ENCODE results near the gene CBFA2T3.

Gene CBFA2T3

DNA sequence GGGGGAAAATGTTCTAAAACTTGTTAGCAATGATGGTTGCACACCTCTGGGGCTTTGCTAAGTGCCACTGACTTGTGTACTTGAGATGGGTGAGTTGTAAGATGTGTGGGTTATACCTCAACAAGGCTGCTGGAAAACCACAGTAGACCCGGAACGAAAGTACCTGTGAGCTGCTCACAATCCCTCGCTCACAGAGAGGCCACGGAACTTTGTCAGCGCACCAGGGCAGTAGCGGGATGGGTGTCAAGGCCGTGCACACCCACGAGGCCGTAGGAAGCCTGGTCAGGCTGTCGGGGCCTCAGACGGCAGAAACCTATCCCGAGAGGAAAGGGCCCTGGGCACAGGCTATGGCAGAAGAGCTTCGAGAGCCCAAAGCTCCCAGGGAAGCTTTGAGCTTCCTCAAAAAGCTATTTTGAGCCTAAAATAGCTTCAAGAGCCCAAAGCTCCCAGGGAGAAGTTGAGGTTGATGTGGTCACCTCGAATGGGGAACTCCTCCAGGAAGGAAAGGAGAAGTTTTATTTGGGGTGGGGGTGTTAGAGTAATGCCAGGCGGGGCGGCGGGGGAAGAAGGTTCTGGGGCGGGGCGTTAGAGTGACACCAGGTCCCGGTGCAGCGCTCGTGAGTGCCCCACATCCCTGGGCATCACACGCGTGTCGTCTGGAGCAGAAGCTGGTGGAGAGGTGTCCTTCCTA, 19.0 kb downstream of the CBFA2T3 start:
- peak in 1 of 5 donors; percentile 41 for DNase-seq

DNA sequence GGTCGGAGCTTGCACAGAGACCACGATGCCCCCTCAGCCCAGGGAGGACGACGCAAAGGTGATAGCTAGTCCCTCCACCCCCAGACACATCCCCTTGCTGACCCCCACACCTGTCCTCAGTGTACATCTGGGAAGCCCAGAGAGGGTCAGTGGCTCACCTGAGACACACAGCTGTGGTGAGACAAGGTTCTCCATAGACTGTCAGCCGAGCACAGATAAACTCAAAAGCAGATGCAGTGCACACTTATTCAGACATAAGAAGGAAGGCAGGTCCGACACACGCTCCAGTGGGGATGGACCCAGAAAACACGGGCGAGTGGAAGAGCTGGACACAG, 19.6 kb downstream of the CBFA2T3 start:
- no peak for DNase-seq

DNA sequence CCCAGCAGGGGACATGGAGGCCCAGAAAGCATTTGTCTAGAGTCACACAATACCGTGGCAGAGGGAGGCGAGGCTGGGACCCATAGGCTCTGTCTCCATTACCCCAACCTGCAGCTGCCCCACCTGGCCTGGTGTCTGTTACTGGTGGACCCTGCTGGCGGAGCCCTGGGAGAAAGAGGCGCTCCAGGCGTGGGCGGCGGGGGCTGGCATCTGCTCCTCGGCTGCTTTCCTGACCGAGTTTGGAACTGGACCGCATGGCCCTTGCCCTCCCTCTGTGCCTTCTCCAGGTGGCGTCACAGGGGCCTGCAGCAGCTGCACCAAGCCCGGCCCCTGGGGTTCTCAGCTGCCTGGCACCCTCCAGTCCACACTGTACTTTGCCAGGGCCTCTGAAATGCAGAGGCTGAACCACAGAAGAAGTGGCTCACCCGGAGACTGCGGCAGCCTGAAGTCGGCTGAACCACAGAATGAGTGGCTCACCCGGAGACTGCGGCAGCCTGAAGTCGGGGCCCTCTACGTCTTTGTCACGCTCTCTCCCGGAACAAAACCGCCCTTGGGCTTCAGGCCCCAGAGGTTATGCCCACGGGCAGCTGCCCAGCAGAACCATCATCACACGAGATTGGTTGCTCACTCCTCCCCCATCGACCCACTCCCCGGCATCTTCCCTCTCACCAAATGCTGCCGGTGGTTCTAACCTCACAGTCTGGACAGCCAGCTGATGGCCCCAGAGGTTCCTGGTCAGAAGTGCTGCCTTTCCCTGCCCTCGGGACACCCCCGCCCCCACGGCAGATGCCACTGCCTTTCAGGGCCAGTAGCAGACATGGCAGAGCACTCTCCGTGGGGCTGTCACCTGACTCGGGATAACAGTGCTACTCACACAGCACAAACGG, 20.2 kb downstream of the CBFA2T3 start:
- no peak for DNase-seq

DNA sequence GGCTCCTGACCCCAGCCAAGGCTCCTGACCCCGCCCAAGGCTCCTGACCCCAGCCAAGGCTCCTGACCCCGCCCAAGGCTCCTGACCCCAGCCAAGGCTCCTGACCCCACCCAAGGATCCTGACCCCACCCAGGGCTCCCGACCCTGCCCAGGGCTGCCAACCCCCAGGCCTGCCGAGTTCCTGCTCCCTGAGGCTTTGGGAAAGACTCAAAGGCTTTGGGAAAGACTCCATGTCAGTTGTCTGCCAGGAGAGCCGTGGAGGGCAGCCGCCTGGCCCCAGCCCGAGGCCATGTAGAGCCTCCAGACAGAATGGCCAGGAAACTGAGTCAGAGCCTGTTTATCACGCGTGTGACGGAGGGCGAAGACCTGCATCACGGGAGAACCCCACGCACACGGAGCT, 21.1 kb downstream of the CBFA2T3 start:
- DNase-seq: no peak

DNA sequence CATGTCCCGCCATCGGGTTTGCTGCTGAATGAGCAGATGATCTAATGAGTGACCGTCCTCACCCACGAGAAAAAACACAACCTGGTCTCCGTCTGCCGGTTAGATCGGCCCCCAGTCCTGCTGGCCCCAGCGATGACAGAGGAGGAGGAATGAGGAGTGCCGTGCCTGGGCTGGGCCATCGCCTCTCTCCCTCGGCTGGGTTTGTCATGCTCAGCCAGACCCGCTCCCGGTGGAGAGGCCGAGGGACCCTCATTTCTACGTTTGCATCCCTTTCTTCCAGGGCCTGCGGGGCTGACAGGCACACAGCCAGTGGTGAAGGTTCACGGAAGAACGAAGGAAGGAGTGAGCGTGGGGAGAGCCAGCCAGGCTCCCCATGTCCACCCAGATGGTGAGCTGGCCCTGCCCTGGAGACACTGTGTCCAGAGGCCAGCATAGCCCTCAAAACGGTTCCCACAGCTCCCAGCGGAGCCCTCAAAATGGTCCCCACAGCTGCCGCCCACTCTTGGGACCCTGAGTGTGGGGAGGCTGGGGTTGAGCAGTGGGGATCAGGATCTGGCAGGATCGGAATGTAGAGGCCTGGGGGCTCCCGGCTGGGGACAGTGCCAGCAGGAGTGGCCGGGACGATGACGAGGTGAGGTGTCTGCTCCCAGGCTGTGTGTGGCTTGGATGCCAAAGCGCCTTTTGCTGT, 23.9 kb downstream of the CBFA2T3 start:
- no peak for DNase-seq

DNA sequence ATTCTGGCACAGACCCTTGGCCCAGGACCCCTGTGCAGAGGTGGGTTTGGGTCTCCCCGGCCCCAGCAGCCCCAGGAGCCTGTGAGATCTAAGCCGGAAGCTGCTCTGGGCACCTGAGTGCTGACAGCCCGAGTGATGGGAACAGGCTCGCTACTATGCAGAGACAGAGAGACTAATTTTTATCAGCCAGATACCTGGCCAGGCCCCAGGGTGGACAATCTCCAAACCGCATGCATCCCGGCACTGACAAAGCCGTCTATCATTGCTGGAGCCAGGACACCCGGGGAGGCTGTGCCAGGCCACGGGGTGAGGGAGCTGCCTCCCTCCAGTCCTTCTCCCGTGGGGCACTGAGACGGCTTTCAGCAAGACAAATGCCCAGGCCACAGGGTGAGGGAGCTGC, 25.0 kb downstream of the CBFA2T3 start:
- no peak for DNase-seq

DNA sequence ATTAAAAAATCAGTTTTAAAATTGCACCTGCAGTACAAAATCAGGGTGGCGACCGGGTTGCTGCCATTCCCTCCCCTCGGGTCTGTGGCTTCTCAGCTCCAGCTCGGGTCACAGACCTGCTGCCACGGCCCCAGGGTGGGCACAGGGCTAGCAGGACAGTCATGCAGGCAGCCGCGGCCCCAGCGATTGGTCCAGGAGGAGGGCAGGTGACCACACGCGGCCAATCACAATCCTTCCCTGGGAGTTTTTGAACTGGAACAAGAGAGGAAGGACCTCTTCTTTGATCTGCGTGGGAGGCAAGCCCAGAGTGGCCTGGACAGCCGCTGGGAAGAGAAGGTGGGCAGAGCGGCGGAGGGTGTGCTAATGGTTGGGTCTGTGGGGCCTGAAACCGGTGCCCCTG, 25.5 kb downstream of the CBFA2T3 start:
- DNase-seq: no peak

DNA sequence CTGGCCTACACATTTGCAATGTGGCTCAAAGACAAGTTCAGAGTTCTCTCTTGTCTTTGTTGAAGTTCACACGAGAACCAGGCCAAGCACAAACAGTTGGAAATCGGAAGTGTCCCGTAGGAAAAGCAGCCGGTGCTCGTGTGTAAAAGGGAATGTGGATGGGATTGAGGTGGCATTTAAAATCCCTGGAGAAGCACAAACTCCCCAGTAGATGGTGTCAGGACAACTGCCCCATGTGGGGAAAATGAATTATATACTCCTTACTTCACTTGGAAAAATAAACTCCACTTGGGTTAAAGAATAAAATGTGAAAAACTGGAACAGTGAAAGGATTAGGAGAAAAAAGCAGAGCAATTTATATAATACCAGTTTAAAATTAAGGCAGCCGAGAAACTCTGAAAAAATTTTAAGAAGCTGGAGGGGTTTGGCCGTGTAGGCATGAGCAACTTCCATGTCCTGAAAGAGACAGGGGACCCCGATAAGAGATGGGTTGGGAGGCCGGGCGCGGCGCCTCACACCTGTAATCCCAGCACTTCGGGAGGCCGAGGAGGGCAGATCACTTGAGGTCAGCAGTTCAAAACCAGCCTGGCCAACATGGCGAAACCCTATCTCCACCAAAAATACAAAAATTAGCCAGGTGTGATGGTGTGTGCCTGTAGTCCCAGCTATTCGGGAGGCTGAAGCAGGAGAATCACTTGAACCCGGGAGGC, 28.1 kb downstream of the CBFA2T3 start:
- DNase-seq: no peak

DNA sequence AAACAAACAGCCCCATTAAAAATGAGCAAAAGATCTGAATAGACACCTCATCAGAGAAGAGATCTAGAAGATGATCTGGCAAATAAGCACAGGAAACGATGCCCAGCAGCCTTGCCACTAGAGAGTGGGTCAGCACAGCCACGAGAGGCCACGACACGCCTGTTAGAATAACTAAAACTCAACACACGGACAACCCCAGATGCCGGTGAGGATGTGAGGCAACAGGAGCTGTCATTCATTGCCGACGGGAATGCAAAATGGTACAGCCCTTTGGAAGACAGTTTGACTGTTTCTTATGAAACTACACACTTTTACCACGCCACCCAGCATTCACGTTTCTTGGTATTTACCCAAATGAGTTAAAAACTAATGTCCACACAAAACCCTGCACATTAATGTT, 31.5 kb downstream of the CBFA2T3 start:
- no peak for DNase-seq

DNA sequence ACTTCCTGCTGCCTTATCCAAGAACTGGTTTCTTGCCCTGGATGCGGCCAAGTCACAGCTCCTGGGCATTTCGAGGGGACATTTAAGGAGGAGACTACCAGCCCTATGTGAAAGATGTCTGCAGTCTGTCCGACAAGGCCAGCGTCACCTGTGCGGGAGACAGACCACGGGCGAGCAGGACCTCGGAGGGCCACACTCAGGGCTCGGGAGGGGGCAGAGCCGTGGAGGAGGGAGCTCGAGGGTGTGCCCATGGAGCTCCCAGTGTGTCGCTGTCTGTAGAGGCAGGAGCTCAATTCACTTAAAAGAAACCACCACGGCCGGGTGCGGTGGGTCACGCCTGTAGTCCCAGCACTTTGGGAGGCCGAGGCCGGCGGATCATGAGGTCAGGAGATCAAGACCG, 33.3 kb downstream of the CBFA2T3 start:
- no peak for DNase-seq

DNA sequence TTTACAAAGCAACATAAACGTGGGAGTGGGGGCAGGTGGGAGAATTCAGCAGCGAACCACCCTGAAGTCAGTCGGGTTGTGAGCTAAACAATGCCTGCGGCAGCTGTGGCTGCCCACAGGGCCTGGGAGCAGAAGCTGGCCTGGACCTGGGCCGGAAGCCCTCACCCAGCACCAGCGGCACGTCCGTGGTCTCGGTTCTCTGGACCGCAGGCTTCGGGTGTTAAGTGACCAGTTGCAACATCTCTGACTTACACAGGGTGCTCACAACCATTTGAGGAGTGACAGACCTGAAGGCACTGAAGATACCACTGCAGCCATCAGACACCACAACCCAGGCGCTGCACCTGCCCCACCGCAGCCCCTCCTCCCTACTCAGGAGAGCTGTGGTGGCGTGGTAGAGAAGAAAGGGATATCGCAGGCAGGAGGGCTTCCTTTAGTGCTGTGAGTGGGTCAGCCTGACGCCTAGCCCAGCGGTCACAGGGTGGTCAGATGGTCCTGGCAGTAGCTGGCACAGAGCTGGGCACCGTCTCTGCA, 33.8 kb downstream of the CBFA2T3 start:
- no peak for DNase-seq

DNA sequence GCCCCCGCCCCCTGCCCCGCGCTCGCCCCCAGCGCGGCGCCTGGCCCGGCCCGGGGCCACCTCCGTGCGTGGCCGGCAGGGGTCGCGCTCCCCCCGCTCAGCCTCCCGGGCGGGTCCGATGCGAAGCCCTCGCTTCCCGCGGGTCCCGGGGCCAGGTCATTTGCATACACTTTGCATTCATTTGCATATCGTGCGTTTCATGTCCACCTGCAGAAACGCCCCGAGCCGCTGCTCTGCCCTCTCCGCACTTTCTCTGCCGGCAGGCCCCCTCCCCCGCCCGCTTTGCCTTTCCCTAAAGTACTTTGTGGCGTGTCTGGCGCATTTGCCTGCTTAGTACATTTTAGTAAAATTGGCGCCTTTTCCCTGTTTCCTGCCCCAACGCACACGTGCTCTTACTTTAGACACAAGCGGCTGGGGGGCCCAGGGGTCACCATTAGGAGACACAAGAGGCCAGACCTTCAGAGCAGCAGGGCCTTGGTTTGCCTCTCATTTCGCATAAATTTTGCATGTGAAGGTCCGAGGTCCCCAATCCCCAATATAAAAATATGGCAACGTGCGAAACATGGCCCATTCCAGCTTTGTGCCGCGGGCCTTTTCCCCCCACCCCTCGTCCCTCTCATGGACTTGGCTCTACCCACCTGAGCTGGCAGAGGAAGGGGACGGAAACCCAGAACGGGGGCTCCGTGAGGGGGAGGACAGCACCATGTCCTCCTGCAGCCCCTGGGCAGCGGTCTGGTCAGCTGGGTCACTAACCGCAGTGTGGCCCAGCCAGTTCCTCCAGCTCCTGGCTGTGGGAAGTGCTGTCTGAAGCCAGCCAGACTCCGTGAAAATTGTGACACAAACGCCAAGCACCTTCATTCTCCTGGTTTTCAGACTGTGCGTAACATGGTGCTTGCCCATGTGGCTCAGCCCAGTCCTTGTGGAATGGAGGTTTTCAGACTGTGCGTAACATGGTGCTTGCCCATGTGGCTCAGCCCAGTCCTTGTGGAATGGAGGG, 34.8 kb downstream of the CBFA2T3 start:
- peak in 3 of 5 donors; percentile 33 to 49 (median 43) for DNase-seq

DNA sequence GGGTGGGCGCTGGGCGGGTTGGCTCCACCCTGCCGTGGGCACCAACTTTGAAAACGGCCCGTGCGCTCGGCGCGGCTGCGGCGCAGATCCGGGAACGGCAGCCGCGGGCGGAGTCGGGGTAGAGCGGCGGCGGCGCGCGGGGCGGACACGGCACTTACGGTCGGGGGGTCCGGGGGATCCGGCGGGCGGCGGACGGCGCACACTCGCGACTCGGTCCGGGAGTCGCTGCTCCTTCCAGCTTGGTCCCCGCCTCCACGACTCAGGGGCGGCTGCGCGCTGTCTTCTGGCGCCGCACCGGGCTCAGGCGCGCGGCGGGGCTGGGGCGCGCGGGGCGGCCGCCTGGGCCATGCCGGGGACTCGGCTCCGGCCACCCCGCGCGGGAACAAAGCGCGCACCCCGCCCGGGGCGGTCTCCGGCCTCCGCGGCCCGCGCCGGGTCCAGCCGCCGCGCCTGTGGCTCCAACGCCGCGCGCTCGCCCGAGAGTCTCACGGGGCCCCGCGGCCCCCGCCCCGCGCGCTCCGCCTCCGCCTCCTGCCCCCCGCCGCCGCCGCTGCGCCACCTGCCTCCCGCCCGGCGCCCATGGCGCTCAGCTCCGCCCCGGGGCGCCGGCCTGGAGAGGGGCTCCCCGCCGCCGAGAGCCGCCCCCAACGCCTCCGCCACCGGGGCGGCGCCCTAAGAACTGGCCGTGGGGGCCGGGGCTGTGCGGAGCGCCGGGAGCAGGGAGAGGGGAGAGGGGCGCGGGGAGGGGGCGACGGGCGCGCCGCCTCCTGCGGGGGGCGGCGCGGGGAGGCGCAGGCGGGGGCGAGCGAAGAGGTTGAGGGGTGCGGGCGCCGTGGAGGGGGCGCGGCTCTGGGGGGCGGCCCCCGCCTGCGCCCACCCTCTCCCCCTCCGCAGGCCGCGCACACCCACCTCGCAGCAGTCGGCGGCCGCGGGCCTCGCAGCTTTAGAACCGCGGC, 35.9 kb downstream of the CBFA2T3 start:
- no peak for DNase-seq

DNA sequence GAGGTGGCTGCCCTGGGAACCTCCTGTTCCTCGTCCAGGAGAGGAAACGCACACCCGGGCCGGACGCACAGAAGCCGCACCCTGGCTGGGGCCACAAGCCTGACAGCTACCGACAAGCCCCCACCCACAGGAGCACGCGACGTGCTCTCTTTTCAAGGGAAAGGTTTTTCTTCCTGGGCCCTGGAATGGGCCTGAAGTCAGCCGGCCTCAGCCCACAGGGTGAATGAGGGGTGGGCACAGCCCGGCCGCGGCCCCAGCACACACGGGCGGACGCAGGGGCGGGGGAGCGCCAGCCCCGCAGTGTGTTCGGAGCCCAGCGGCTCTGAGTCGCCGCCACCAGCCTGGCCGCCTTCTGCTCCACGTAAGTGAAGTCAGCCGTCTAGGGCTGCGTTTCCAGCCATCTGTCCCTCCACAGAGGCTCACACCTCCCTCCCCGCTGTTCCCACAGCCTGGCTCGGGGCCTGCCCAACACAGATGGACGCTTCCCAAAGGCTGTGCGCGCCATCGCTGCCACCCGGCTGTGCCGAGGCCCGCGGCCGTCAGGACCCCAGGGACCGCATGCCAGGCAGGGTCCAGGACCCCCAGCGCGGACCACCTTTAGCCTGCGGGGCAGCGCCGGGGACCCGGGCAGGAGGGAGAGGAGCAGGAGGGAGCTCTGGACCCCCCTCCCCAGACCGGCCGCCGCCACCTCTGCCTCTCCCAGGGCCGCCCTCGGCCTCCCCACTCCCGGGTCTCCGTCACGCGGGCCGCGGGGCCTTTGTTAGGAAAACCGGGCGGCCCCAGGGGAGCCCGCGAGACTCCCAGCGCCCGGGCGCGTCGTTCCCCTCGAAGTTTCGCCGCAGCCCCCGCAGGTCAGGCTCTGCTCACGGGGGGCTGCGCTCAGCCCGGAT, 36.8 kb downstream of the CBFA2T3 start:
- no peak for DNase-seq

DNA sequence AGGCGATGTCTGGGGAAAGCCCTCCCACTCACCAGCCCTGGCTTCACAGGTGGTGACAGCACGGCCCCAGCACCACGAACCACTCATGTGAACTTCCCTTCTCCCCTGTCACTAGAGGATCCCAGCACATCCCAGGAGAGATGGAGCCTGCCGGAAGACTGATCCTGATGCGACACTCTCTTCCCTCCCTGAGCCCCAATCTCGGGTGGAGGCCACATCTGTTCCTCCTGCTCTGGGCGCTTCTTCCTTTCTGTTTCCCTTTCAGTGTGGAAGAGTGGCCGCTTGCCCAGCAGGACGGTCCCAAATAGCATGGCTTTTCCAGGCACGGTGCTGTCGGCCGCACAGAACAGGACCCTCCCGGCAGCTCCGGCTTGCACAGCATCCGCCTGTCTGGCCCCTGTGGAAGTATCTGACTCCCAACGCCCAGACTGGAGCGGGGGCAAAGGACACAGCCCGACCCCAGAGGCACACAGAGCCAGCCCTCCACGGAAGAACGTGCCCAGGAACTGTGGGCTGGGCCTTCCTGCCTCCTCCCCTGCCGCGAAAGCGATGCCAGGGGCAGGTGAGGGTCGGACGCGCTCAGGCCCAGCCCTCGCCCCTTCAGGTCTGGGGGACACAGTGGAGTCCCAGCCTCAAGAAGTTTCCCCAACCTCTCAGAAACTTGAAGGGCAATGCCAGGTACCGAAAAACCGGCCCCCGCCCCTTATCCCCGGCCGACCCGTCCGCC, 37.6 kb downstream of the CBFA2T3 start:
- no peak for DNase-seq

DNA sequence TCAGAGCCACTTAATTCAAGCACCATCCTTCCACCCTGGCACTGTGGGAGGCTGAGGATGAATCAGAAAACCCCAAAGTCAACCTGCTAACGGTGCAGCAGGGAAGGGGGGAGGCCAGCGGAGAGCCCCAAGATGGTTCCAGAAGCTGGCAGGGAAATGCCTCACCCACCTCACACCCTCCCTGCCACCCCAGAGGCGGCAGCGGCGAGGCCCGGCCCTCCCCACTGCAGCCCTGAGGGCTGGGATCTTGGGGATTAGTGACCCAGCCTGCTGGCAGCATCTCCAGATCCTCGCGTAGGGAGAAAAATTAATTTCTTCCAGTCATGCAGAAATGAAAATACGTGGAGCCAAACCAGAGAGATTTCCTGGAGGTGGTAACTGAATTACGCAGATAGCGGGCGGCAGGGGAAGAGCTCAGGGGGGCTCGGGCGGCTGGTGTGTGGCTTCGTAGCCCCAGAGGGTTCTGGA, 38.2 kb downstream of the CBFA2T3 start:
- no peak for DNase-seq

DNA sequence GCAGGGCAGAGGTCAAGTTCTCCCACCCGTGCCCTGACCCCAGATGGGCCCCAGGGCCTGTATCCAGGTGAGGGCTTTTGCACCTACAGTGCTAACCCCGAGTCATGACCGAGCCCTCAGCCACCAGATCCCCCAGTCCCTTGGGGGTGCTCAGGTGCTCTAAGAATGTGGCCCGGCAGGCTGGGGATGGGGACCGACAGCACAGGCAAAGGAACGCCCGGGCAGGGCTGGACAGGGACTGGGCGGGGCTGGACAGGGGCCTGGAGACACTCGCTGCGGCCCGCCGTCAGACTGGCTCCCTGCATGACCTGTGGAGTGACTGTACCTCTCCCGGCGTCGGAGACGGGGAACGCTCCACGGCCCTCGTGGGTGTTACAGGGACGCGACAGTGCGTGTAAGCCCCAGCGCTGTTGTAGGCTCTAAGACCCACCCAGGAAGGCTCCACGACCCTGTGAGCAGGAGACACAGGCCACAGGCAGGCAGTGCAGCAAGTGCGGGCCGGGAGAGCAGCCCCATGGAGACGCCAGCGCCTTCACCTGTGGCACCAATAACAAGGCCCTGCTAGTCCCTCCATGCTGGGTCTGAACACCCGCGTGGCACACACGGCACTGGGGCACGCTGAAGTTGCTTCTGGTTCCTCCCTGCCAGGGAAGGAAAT, 38.8 kb downstream of the CBFA2T3 start:
- no peak for DNase-seq

DNA sequence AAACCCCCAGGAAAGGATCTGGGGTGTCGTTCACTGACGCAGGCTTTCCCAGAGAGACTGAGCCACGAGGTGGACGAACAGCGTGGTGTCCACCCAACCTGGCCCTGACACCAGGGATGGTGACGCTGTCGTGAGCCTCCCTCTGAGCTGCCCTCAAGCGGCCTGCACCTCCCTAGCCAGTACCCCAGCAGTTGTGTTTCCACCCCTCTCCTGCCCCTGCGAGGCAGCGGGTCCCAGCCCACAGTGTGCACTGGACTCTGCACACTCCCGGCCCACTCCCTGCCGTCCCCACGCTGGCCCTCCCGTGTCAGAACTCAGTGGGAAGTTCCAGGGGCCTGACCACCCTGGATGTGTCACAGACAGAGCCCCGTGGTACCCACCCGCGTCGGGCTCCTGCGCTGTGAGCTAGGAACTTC, 39.8 kb downstream of the CBFA2T3 start:
- no peak for DNase-seq
